MM.1S (cell line): ENCODE results near the gene MFAP3.

Experiments
- DNase-seq: peaks from one replicate; pipeline ENCODE4 v3.0.0-alpha.2; 2015
- H2AFZ ChIP-seq: fragments of 300-600 bp; sonication (generic); 2 replicates; pipeline ENCODE4 v1.6.0; 2016; ENCODE audit warnings: antibody characterized with exemption, low read length
- H3F3A ChIP-seq: fragments of 300-600 bp; sonication (generic); 2 replicates; pipeline ENCODE4 v1.6.1; 2016; ENCODE audit warnings: mild to moderate bottlenecking, antibody characterized with exemption, low read length, moderate library complexity, mixed read lengths; ENCODE audit not compliant: insufficient read depth
- H3K27ac ChIP-seq: fragments of 300-600 bp; sonication (generic); 2 replicates; pipeline ENCODE4 v1.5.1; 2016; ENCODE audit warnings: mild to moderate bottlenecking, low read length
- H3K27me3 ChIP-seq: fragments of 300-600 bp; sonication (generic); replicated peaks from 2 replicates; pipeline ENCODE4 v1.6.0; 2016; ENCODE audit warnings: low read length; ENCODE audit not compliant: insufficient read depth
- H3K36me3 ChIP-seq: fragments of 300-600 bp; sonication (generic); replicated peaks from 2 replicates; pipeline ENCODE4 v1.6.1; 2016; ENCODE audit warnings: mild to moderate bottlenecking, low read length, mixed read lengths; ENCODE audit not compliant: insufficient read depth
- H3K4me1 ChIP-seq: fragments of 300-600 bp; sonication (generic); 2 replicates; pipeline ENCODE4 v1.6.1; 2016; ENCODE audit warnings: low read length, mixed read lengths
- H3K4me2 ChIP-seq: fragments of 300-600 bp; sonication (generic); 2 replicates; pipeline ENCODE4 v1.6.0; 2016; ENCODE audit warnings: low read depth, low read length
- H3K4me3 ChIP-seq: fragments of 300-600 bp; sonication (generic); 2 replicates; pipeline ENCODE4 v1.5.1; 2016; ENCODE audit warnings: low read length, mixed read lengths
- H3K79me2 ChIP-seq: fragments of 300-600 bp; sonication (generic); 2 replicates; pipeline ENCODE4 v1.6.1; 2016; ENCODE audit warnings: mixed run types, low read length, mixed read lengths
- H3K9ac ChIP-seq: fragments of 300-600 bp; sonication (generic); 2 replicates; pipeline ENCODE4 v1.6.1; 2016; ENCODE audit warnings: low read length, mixed read lengths
- H3K9me2 ChIP-seq: fragments of 300-600 bp; sonication (generic); replicated peaks from 2 replicates; pipeline ENCODE4 v1.6.1; 2016; ENCODE audit warnings: mild to moderate bottlenecking, low read length, mixed read lengths; ENCODE audit not compliant: insufficient read depth
- H3K9me3 ChIP-seq: fragments of 300-600 bp; sonication (generic); replicated peaks from 2 replicates; pipeline ENCODE4 v1.6.1; 2016; ENCODE audit warnings: mild to moderate bottlenecking, low read length, mixed read lengths; ENCODE audit not compliant: insufficient read depth
- H4K20me1 ChIP-seq: fragments of 300-600 bp; sonication (generic); 2 replicates; pipeline ENCODE4 v1.6.1; 2016; ENCODE audit warnings: mild to moderate bottlenecking, low read length, moderate library complexity, mixed read lengths; ENCODE audit not compliant: insufficient read depth
- EZH2 ChIP-seq: fragments of 300-600 bp; sonication (generic); optimal IDR thresholded peaks from 2 replicates; pipeline ENCODE3; 2017; ENCODE audit warnings: low read depth, mild to moderate bottlenecking, antibody characterized with exemption, low read length, mixed read lengths
- EZH2phosphoT487 ChIP-seq: fragments of 300-600 bp; sonication (generic); IDR thresholded peaks from 2 replicates; pipeline ENCODE4 v1.6.1; 2018; ENCODE audit warnings: antibody characterized with exemption, low read length
- TF ChIP-seq, protein P1 (sequence below): fragments of 300-600 bp; sonication (generic); IDR thresholded peaks from 2 replicates; pipeline ENCODE4 v1.5.1; 2016; ENCODE audit warnings: antibody characterized with exemption, low read length, mixed read lengths

The MFAP3 gene

GRCh38 chr5:154038707-154039457 lies at the start of gene MFAP3, which contains the start of gene FAM114A2:
TSS of gene MFAP3 (plus strand) at chr5:154038967. CDS start at chr5:154049723, 10,756 bp downstream.
TSS of gene FAM114A2 (minus strand) at chr5:154038910. CDS start at chr5:154034953, 3,957 bp downstream.
- no peaks in the 10 kb centered on the region for H3K9me2 ChIP-seq
- peak within 1 kb of the TSS; percentile 95 for H2AFZ ChIP-seq
- peak within 1 kb of the TSS; percentile 93 for H3K27ac ChIP-seq
- H3K9me3 ChIP-seq, result no peaks in the 10 kb centered on the region
- peak within 1 kb of the TSS; percentile 91 for H3K4me3 ChIP-seq
- no peaks in the 10 kb centered on the region for H3K36me3 ChIP-seq
- H3F3A ChIP-seq, result peaks cover 11% of the 10 kb centered on the region
- peaks cover 10% of the 10 kb centered on the region; the same call in 1 of the 2 replicates for H3K4me1 ChIP-seq
- peak within 1 kb of the TSS; percentile 86 for H3K9ac ChIP-seq
- no peaks in the 10 kb centered on the region for H3K27me3 ChIP-seq
- peak; percentile 95 for DNase-seq
- no peaks in the 10 kb centered on the region for H4K20me1 ChIP-seq
- peak within 1 kb of the TSS; percentile 89 for H3K4me2 ChIP-seq
- no peak for TF ChIP-seq EZH2phosphoT487
- TF ChIP-seq, protein P1, sequence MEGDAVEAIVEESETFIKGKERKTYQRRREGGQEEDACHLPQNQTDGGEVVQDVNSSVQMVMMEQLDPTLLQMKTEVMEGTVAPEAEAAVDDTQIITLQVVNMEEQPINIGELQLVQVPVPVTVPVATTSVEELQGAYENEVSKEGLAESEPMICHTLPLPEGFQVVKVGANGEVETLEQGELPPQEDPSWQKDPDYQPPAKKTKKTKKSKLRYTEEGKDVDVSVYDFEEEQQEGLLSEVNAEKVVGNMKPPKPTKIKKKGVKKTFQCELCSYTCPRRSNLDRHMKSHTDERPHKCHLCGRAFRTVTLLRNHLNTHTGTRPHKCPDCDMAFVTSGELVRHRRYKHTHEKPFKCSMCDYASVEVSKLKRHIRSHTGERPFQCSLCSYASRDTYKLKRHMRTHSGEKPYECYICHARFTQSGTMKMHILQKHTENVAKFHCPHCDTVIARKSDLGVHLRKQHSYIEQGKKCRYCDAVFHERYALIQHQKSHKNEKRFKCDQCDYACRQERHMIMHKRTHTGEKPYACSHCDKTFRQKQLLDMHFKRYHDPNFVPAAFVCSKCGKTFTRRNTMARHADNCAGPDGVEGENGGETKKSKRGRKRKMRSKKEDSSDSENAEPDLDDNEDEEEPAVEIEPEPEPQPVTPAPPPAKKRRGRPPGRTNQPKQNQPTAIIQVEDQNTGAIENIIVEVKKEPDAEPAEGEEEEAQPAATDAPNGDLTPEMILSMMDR, result no peak
- no peak for TF ChIP-seq EZH2
- H3K79me2 ChIP-seq, result peaks cover 49% of the 10 kb centered on the region

- Histone ChIP-seq H2AFZ (no peak overlapping the region), H3K9ac (no peak overlapping the region), H3K9me2 (no peaks in the 10 kb centered on the region), H3K4me2 (no peak overlapping the region), H3K27me3 (no peaks in the 10 kb centered on the region), H3K79me2 (no peaks in the 10 kb centered on the region), H3K27ac (no peak overlapping the region), H4K20me1 (no peaks in the 10 kb centered on the region), H3K36me3 (no peaks in the 10 kb centered on the region), H3K9me3 (no peaks in the 10 kb centered on the region), H3F3A (no peaks in the 10 kb centered on the region), H3K4me1 (no peaks in the 10 kb centered on the region), H3K4me3 (no peak overlapping the region)
- no peak for DNase-seq
- no peak for TF ChIP-seq EZH2phosphoT487
- TF ChIP-seq EZH2, result no peak
- TF ChIP-seq, protein P1, result no peak
Measured at GRCh38 chr5:153991168-153991567, 47.6 kb upstream of the MFAP3 start.

DNA sequence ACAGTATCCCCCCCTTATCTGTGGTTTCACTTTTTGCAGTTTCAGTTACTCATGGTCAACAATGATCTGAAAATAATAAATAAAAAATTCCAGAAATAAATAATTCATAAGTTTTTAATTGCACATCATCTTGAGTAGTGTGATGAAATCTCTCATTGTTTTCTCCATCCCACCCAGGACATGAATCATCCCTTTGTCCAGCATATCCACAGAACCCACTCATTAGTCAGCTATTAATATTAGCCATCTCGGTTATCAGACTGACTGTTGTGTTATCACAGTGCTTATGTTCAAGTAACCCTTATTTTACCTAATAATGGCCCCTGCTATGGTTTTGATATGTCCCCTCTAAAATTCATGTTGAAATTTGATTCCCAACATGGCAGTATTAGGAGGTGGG lies 40.8 kb upstream of the MFAP3 start:
- no peaks in the 10 kb centered on the region for H4K20me1 ChIP-seq
- no peaks in the 10 kb centered on the region for H3F3A ChIP-seq
- H3K4me2 ChIP-seq, result no peak overlapping the region
- no peak overlapping the region for H3K4me3 ChIP-seq
- H3K27ac ChIP-seq, result no peak overlapping the region
- DNase-seq, result no peak
- no peaks in the 10 kb centered on the region for H3K9me2 ChIP-seq
- TF ChIP-seq, protein P1, result no peak
- TF ChIP-seq EZH2, result no peak
- TF ChIP-seq EZH2phosphoT487, result no peak
- H3K4me1 ChIP-seq, result no peaks in the 10 kb centered on the region
- H3K36me3 ChIP-seq, result no peaks in the 10 kb centered on the region
- no peak overlapping the region for H3K9ac ChIP-seq
- no peaks in the 10 kb centered on the region for H3K79me2 ChIP-seq
- H3K9me3 ChIP-seq, result no peaks in the 10 kb centered on the region
- H3K27me3 ChIP-seq, result no peaks in the 10 kb centered on the region
- no peak overlapping the region for H2AFZ ChIP-seq
